Stimulated activated CD8-positive, alpha-beta memory T cell treated with anti-CD3 and anti-CD28 coated beads, Interleukin-15, amount 100 ng/mL, for 1 hour (primary cell): ENCODE data around the gene TBC1D22A.
"Not testable (repeated sequence)": the region's sequence is repeated elsewhere in the genome, so short reads cannot be mapped to it uniquely, and the experiment has no call there.

Source experiments
- DNase-seq: peaks from one replicate; pipeline ENCODE4 v3.0.0-alpha.2; 2020; ENCODE audit warnings: low read depth

Gene TBC1D22A

DNA sequence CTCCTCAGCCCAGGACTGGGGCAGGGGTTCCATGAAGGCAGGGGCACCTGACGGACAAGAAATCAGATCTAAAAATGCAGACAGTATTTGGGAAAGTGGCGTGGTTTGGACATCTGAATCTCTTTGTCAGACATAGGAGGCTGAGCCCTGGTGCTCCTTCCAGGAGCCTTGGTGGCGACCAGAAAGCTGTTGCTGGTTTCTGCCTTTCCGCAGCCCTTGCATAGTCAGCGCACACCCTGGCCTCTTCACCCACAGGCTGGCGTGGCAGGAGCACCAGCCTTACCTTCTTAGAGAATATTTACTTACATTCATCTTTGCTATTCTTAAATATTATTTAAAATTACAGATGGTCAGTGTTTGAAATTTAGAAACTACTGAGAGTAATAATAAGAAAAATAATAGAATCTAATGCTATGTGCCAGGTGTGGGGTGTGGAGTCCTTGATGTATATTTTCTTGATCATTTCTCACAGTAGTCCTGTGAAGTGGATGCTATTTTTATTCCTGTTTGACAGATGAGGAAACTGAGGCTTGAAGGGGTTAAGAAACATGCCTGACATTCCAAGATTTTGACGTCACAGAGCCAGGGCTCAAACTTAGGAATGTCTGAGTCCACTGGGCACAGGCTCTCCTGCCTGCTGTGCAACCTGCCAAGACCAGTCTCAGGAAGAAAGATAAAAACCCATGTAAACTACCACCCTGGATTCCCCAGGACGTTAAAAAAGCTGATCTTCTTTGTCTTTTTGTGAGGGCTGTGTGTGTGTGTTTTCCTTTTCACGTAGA is 51.6 kb downstream of the TBC1D22A start:
- DNase-seq, result no peak

DNA sequence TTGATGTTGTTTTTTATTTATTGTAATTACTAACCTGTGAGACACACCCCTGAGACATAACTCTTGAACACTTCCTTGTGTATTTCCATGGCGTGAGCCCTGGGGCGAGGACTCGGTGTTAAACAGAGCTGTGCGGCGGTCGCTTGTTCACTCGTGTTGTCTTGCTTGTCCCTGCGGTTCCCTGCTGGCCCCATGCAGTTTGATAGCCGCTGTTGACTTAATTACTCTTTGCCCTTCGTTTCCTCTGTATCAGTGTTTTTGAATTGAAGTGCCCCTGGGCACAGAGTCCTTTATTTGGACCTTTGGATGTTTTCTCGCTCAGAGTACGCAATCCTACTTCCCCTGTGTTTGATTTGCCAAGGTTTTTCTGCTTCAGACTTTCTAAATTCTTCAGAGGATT is 52.7 kb downstream of the TBC1D22A start:
- DNase-seq, result no peak

DNA sequence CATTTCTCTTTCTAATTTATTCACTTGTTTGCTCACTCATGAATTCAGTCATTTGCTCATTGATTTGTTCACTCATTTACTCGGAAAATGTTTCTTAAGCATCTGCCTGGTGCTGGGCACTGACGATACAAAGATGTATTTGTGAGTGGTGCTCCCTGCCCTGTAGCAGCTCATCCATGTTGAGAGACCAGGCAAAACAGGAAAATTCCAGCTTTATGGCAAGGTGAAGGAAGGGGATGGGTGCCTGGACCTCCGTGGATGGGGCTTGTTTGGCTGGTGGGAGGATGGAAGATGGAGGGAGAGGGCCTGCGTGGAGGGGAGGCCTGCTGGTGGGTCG is 53.1 kb downstream of the TBC1D22A start:
- DNase-seq, result no peak

DNA sequence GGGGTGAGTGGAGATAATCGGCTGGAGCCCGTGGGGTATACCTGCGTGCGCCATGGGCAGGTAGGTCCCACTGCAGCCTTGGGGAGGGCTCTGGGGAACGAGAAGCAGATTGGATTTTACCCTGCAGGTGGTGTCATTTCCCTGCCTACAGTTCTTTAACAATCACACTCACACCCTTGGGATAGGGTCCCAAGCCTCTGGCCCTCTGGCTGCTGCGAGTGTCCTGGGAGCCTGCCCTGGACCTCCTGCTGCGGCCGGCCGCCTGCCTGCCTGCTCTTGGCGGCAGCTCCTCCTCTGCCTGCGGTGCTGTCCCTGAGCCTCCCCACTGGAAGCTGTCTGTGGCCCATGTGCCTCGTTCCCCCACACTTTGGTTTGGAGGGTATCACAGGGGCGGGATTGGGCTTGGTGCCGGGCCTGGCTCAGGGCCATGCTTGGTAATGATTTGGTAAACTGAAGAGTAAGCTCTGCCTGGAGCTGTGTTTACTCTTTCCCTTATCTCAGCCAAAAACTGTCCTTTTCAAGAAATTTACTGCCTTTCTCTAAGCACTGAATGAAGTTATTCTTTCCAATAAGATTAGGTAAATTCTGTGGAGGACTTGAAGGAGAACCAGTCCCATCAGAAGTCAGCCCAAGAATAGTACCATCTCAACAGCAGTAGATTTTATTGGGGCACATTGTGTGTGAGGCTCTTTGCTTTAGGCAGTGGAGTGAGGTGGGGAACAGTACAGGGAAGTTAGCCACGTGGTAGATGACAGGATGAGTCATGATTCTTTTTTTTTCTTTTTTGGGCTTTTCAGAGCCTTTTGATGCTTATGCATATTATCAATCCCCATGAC is 53.7 kb downstream of the TBC1D22A start:
- no peak for DNase-seq

DNA sequence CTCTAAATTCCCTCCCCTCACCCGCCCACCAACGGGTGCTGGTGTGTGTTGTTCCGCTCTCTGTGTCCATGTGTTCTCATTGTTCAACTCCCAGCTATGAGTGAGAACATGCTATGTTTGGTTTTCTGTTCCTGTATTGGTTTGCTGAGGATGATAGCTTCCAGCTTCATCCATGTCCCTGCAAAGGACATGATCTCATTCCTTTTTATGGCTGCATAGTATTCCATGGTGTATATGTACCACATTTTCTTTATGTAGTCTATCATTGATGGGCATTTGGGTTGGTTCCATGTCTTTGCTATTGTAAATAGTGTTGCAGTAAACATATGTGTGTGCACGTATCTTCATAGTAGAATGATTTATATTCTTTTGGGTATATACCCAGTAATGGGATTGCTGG is 54.9 kb downstream of the TBC1D22A start:
- not testable (repeated sequence) for DNase-seq

DNA sequence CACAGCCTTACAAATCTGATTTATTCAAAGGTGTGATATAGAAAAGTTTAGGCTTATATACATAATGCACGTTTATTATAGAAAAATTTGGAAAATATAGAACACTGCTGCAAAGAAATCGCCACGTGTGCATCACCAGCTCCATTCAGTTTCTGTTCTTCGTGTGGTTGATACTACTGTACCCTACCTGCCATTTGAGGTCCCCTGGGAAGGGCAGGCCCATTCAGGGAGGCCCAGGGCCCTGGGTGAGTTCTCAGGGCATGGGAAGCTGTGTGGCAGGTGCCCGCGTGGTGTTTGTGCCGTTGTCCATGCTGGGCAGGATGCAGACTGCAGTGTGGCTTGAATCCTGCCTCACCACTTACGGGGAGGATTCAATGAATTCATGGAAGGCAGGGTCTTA is 60.8 kb downstream of the TBC1D22A start:
- no peak for DNase-seq

DNA sequence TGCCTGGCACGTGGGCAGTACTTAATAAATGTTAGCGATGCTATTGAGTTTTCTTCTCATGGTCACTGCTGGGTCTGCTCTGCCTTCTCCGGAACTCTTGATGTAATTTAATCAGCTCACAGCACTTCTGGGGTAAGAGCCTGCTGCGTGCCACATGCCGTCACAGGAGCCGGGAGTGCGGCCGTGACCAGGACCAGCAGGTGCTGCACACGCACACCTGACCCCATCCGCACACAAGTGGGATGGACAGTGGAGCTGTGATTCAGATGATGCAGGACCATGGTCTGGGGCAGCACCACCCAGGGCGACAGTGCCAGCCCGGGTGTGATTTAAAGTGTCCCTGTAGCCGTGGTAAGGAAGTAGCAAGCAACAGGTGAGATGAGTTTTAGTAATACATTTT is 61.2 kb downstream of the TBC1D22A start:
- no peak for DNase-seq

DNA sequence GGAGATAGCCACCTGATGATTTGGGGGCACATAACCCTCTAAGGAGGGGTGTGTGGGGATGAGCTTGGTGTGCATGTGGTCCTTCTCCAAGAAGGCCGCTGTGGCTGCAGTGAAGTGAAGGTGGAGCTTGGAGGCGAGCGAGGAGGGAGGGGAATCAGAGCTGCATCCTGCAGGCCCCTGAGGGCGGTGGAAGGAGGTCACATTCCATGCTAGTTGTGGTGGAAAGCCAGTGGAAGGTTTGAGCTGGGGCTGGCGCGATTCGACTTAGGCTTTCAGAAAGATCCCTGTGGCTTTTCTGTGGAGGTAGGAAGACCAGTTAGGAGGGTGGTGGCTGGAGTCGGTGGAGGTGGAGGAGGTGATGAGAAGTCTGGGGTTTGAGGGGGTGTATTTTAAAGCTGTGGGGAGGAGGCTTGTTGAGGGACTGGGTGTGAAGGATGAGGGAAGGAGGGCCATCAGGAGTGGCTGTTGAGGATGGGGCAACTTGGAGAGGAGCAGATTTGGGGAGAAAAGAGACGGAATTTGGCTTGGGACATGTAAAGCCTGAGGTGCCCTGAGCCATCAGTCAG is 62.0 kb downstream of the TBC1D22A start:
- DNase-seq, result no peak

DNA sequence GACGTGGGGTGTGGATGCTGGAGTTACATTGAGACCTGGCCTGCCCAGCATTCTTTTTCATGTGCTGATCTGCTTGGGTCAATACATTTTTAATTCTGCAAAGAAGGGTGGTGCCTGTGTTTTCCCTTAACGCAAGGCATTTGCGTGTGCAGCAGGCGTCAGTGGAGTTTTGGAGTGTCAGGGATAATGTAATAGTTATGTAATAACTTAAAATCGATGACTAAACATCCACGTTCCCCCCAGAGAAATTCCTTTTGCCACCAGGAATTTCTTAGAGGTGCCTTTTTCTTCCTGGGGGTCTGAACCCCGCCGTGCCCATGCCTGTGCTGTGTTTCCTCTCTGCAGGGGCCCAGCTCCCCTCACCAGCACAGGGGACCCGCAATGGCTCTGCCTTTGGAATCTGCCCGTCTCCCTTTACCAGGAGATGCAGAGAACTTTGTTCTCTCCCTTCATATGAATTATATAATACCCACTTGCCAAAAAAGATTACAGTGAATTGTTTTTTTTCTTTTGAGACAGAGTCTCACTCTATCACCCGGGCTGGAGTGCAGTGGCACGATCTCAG is 62.6 kb downstream of the TBC1D22A start:
- DNase-seq, result no peak

DNA sequence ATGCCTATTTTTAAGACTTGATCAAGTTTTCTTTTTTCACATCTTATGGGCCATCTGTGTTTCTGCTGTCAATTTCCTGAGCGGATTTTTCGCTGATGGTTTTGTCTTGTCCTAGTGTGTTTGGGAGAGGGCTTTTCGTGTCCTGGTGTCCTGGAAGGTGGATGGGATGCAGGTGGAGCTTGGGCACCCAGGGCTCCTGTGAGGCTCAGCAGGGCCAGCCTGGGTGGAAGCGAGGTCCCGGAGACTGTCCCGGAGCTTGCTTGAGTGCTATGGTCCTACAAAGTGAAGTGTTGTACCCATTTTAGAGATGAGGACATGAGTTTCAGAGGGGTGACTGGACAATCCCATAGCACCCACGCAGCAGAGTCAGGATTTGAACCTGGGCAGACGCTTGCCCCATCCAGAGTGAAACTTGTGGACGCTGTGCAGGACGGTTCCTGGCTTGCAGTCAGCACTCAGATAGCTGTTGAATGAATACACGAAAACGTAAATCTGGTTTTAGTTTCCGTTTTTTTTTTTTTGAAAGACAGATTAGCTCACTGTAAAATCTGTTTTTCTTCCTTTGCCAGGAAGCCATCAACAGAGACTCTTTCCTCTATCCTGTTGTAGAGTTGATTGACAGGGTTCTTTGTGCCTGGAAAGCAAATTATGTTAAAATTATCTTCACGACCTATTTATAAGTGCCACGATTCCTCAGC is 64.1 kb downstream of the TBC1D22A start:
- no peak for DNase-seq

DNA sequence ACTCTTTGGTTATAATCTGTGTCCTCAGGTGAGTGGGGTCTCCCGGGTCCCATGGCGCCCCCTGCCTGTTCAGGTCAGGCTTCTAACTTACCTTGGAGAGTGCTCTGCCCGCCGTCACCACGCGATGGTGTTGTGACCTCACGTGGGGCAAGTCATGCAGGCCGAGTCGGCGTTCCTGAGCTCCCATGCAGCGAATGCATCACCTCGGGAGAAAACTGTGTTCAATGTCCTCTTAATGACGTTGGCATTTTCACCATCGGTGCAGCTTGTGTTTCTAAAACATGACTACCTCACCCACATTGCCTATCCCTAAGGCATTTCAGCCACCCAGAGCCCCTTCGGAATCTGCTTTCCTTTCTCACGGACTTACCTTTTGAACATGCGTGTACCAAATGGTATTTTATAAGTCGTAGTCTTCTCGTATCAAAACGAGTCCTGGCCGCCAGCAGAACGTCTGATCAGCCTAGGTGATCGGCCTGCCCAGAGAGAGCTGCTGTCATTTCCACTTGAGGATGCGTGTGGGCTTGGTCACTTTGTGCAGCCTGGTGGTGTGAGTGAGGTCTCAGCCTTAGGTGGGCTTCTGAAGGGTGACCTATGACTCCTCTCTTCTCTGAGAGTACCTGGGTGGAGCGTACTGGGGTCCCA is 64.8 kb downstream of the TBC1D22A start:
- no peak for DNase-seq

DNA sequence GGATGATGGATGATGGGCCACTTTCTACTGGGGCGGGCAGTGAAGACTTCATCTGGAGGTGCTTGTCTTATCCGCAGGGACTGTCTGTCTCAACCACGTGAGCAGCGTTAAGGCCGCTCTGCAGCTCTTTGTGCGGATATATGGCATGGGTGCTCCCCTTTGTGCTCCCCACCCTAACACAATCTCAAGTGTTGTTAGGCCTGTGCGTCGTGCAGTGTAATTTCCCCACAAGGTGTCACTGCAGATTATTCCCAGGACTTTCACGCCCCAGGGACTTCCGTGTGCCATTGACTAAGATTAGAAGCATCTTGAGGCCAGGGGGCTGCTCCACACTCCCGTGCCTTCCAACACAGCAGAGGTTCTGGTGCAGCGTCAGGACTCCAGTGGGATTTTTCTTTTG is 65.3 kb downstream of the TBC1D22A start:
- DNase-seq, result no peak

DNA sequence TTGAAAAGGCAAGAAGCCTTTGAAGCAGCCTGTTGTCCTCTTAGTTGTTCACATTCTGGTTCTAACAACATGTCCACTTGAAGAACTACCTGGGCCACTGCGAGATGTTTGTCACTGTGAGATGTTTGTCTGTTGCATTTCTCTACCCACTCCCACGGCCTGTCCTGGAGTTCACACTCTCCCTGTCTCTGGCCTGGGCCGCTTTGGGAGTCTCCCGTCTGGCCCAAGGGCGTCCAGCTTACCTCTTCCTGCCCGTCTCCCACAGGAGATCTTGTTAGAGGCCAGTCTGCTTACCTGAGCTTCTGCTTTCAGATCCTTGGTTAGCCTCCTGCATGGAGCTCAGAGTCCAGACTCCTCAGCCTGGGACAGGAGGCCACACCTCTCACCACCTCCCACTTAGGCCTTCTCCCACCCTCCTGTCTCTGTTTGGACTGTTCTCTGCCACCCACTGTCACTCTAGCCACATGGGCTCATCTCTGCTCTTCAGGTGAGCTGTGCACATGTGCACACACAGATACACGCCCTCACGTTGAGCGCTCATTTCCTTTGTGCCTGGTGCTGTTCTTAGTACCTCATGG is 66.0 kb downstream of the TBC1D22A start:
- no peak for DNase-seq

DNA sequence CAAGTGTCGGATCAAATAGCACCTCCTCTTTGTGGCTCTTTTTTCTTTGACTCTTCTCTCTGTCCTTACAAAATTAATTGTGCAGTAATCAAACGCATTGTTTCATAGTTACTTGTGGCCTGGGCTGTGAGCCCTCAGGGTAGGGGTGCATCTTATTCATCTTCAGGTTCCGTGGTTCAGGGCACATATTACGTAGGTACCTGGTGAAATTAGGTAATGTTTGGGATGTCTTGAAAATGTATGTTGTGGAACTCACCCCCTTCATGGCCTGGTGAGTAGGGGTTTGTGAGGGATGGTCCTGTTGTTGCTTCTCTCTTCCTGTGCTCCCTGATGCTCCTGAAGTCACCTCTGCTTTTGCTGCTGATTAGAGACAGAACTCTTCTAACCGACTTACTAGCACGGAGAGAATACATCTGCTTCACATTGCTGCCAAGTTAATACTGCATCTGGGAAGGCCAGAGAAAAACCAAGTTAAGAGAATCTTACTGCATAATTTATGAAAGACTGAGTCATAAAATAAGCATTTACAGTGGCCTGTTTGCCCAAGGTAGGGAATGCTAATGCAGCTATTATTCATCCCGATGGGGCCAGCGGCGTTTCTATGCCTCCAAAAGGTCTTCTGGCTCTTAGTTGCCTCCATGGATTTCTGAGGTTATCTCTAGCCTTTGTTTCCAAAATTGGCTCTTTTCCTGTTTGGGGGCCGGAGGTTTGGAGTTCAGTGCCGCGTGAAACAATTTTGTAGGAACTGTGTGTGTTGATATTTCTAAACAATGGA is 66.9 kb downstream of the TBC1D22A start:
- no peak for DNase-seq

DNA sequence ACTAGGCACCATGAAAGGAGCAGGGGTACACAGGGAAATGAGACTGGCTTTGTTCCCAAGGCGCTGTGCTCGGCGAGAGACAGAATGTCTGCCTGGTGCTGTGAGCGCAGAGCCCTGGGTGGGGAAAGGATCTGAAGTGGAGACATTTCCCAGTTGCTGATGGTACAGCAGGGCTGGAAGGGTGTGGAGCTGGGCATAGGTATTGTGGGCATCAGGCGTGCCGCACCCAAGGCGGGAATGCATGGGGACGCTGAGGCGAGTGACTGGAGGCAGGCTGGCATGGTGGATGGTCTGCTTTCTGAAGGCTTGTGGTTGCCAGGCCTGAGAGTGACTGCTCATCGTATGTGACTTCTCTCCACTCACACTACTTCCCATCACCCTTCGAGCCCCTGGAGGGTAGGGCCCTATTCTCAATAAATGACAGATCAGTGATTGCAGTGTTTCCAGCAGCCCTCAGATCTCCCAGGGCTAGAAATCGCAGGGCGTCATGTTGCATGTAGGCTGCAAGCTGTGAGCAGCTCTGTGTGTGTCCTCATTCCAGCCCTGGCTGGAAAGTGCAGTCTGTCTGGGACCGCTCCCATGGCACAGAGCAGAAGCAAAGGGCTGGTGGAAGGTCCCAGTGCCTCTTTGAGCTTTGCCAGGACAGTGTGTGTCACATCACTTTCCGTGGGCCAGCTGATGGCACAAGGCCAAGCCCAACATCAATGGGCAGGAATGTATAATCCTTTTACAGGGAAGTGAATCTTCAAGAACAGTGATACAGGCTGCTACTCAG is 67.7 kb downstream of the TBC1D22A start:
- no peak for DNase-seq

DNA sequence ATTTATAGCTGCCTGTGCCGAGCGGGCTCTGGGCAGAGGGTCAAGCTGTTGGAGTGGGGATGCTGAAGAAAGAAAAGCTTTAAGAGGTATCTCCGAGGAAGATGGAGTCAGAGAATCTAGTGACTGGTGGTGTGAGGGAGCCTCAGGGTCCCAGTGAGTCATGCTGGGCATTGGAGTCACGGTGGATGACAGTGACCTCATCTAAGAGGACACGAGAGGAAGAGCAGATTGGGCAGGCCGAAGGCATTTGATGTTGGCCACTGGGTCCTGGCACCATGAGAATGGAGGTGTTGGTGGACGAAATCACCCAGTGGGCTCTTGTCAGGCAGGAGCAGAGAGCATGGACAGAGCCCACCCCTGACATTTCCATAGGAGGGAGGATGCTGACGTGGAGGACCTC is 68.4 kb downstream of the TBC1D22A start:
- DNase-seq, result no peak

DNA sequence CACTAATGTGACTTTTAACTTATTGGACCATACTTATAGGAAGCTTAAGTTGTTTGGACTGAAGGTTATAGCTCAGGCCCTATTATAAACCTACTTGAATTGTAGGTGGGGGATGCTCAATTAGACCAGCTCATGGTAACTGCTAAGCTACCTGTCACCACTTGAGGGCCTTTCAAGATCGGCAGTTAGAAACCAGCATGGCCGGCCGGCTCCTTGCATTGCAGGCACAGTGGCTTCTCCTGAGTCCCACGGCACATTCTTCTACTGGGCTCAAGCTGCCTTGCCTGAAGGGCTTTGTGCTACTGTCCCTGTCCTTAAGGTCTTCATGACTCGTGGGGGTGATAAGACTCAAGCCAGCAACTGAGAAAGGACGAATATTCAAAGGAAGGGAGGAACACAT is 70.8 kb downstream of the TBC1D22A start:
- no peak for DNase-seq

DNA sequence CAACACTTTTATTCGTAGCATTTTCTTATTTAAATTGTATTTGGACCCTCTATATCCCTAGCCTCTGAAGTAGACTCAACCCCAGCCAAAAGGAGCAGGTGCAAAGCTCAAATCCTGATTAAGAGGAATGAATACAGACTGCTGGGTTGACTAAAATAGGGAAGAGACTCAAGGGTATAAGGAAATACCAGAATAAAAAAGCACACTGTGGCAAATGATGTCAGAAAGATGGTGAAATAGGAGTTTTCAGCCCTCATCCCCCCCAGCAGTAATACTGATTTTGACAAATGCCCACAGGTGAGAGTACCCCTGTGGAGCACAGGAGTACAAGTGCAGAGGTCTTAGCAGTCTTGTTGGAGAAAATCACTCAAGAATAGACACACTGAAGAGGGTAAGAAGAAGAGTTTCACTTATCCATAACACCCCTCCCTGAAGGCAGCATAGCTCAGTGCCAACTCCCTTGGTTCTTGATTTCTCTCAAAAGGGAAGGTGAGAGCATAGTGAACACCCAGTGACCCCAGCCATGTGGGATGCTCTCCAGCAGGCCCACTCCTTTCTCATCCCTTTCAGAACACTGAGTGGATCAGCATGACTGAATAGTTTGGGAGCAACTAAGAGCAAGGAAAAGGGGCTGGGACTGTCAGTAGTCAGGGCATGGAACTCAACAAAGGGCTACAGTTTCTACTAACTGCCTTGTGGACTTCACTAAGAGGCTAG is 71.7 kb downstream of the TBC1D22A start:
- no peak for DNase-seq

DNA sequence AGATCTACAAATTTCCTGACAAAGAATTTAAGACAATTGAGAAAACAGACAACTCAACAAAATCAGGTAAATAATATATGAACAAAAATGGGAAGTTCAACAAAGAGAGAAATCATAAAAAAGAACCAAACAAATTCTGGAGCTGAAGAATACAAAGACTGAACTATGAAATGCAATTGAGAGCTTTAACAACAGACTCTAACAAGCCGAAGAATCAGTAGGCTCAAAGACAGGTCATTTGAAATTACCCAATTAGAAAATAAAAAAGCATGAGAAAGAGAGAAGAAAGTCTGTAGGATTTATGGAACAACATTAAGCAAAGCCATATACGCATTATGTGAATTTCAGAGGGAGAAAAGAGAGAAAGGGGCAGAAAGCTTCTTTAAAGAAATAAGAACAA is 72.8 kb downstream of the TBC1D22A start:
- DNase-seq, result no peak
